Dendritic cell treated with granulocyte-macrophage colony-stimulating factor and Interleukin-4, amounts not matched to agents 40 ng/mL and 50 ng/mL, for 4 days (primary cell): Measurements from ENCODE around the gene RNLS.

Experiments
- H3K27ac Mint-ChIP-seq: one replicate; pipeline ENCODE4 v1.8.0; 2022; ENCODE audit warnings: mild to moderate bottlenecking, mixed read lengths
- H3K27me3 Mint-ChIP-seq: one replicate; pipeline ENCODE4 v1.8.0; 2022; ENCODE audit warnings: mild to moderate bottlenecking, mixed read lengths
- H3K36me3 Mint-ChIP-seq: one replicate; pipeline ENCODE4 v1.8.0; 2022; ENCODE audit warnings: low read depth, mixed read lengths
- H3K4me1 Mint-ChIP-seq: one replicate; pipeline ENCODE4 v1.8.0; 2022; ENCODE audit warnings: low read depth, mixed read lengths
- H3K4me3 Mint-ChIP-seq: one replicate; pipeline ENCODE4 v1.8.0; 2022; ENCODE audit warnings: mild to moderate bottlenecking, moderate library complexity, mixed read lengths
- H3K9me3 Mint-ChIP-seq: one replicate; pipeline ENCODE4 v1.8.0; 2022; ENCODE audit warnings: mixed read lengths
- intact Hi-C: fragments of 100-400 bp; cut with micrococcal nuclease; formaldehyde crosslinking; loops from one replicate; pipeline ENCODE4 v1.15.0; 2022

RNLS gene

GRCh38 chr10:88228130-88228529 is 355.0 kb downstream of the RNLS start:
- intact Hi-C loops, result no loop called here

DNA sequence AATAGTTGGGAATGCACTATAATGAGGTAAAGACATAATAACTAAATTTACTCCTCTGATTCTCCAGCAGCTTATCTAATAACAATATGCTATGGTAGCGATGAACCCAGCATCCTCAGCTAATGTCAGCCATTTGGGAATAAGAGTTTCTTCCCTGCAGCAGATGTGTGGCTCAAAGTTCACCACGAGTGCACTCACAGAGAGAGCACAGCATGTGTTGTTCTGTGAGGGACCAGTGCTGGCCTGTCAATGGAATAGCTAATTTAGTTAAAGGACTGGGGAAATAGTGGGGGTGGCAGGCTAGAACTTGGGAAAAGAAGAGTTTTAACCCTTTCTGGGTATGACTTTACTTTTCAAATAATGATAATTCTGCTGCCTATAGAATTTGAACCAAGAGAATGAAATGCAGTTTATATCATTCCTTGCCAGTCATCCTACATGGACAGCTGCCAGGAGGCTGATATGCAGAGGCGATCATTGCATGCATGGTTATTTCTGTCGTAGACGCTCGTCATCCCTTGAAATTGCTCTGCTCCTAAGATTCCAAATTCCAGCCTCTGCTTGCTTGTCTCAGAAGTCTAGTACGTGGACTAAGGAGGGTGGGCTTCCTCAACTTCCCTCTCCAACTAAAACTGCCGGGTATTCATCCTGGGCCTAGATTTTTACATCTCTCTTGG is 355.6 kb downstream of the RNLS start:
- intact Hi-C loops, result no loop called here
- Mint-ChIP-seq H3K36me3 (no peaks in the 10 kb centered on the region), H3K9me3 (no peaks in the 10 kb centered on the region), H3K27me3 (peaks cover 3% of the 10 kb centered on the region), H3K27ac (no peak overlapping the region), H3K4me1 (peaks cover 26% of the 10 kb centered on the region), H3K4me3 (no peak overlapping the region)

More at GRCh38 chr10:88228130-88228529, 355.0 kb downstream of the RNLS start:
- Mint-ChIP-seq H3K4me1 (peaks cover 29% of the 10 kb centered on the region), H3K36me3 (no peaks in the 10 kb centered on the region), H3K9me3 (no peaks in the 10 kb centered on the region), H3K27me3 (peaks cover 3% of the 10 kb centered on the region), H3K4me3 (no peak overlapping the region), H3K27ac (no peak overlapping the region)

GRCh38 chr10:88226891-88227290 is 356.2 kb downstream of the RNLS start:
- Mint-ChIP-seq H3K4me3 (no peak overlapping the region), H3K36me3 (no peaks in the 10 kb centered on the region), H3K27ac (no peak overlapping the region), H3K9me3 (no peaks in the 10 kb centered on the region), H3K4me1 (peaks cover 20% of the 10 kb centered on the region), H3K27me3 (peaks cover 3% of the 10 kb centered on the region)
- intact Hi-C loops, result no loop called here

DNA sequence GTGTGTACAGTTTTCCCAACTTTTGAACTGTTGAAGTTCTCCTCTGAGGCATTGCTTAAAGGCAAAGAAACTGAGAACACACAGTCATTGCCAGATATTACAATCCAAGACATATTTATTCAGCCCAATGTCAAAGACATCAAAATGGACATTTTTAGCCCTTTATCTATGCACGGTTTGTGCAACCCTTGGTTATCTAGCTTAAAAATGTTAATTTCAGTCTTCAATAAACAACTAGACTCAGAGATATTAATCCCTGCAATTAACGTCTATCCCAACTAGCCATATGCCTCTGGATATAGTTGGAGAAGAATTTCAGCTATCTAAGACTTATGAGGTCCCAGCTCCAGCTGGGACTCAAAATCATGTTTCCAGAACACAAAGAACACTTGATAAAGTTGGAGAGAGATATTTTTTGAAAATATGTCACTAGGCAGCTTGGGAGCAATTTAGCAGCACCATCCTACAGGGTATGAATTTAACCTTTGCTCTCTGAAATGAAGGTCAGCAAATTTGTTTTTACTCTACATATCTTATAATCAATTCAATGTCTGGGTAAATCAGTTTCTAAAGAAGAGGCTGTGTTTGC is 357.0 kb downstream of the RNLS start:
- intact Hi-C loops, result no loop called here
- Mint-ChIP-seq H3K4me3 (no peak overlapping the region), H3K36me3 (no peaks in the 10 kb centered on the region), H3K9me3 (no peaks in the 10 kb centered on the region), H3K4me1 (peaks cover 19% of the 10 kb centered on the region), H3K27ac (no peak overlapping the region), H3K27me3 (peaks cover 3% of the 10 kb centered on the region)
